Activated naive CD4-positive, alpha-beta T cell treated with anti-CD3 and anti-CD28 coated beads, Interleukin-2, amount 10 ng/mL, durations not matched to agents 7 days and 5 days (primary cell): Measurements from ENCODE around the gene ATG13.

Experiments
- CTCF ChIA-PET: fragments of 350-600 bp; sonication (Branson Sonifier 250); formaldehyde crosslinking; loops from one replicate; lab custom pipeline; 2021; ENCODE audit warnings: antibody characterized with exemption; lab: Charles Lee
- DNase-seq: peaks from one replicate; pipeline ENCODE4 v3.0.0-alpha.2; 2020
- H3K27ac Mint-ChIP-seq: one replicate; pipeline ENCODE4 v1.8.0; 2021; ENCODE audit warnings: mild to moderate bottlenecking, moderate library complexity, mixed read lengths
- H3K27me3 Mint-ChIP-seq: one replicate; pipeline ENCODE4 v1.8.0; 2021; ENCODE audit warnings: mild to moderate bottlenecking, mixed read lengths
- H3K36me3 Mint-ChIP-seq: one replicate; pipeline ENCODE4 v1.8.0; 2021; ENCODE audit warnings: mixed read lengths
- H3K4me1 Mint-ChIP-seq: one replicate; pipeline ENCODE4 v1.8.0; 2021; ENCODE audit warnings: mixed read lengths
- H3K4me3 Mint-ChIP-seq: one replicate; pipeline ENCODE4 v1.8.0; 2021; ENCODE audit warnings: mild to moderate bottlenecking, moderate library complexity, mixed read lengths
- H3K9me3 Mint-ChIP-seq: one replicate; pipeline ENCODE4 v1.8.0; 2021; ENCODE audit warnings: mixed read lengths

Gene ATG13

GRCh38 chr11:46678741-46679130 lies 61.4 kb downstream of the ATG13 start:
- Mint-ChIP-seq H3K36me3 (peaks cover 38% of the 10 kb centered on the region), H3K4me3 (no peak overlapping the region), H3K9me3 (no peaks in the 10 kb centered on the region), H3K27ac (no peak overlapping the region), H3K4me1 (peaks cover 34% of the 10 kb centered on the region), H3K27me3 (no peaks in the 10 kb centered on the region)
- no peak for DNase-seq
- CTCF ChIA-PET: interaction anchor here (1.2 kb wide), 1 partner anchor 9 kb away, joined by 3 read pairs; no protein-coding TSS in a partner anchor

GRCh38 chr11:46679241-46680163 lies 62.1 kb downstream of the ATG13 start:
- Mint-ChIP-seq H3K4me1 (peaks cover 27% of the 10 kb centered on the region), H3K36me3 (peaks cover 38% of the 10 kb centered on the region), H3K4me3 (no peak overlapping the region), H3K27ac (no peak overlapping the region), H3K9me3 (no peaks in the 10 kb centered on the region), H3K27me3 (no peaks in the 10 kb centered on the region)
- DNase-seq: no peak
- CTCF ChIA-PET: no interaction called here

- H3K27me3 Mint-ChIP-seq: no peaks in the 10 kb centered on the region
- no peaks in the 10 kb centered on the region for H3K9me3 Mint-ChIP-seq
- peaks cover 36% of the 10 kb centered on the region for H3K36me3 Mint-ChIP-seq
- no peak overlapping the region for H3K4me3 Mint-ChIP-seq
- H3K4me1 Mint-ChIP-seq: peaks cover 19% of the 10 kb centered on the region
- no peak overlapping the region for H3K27ac Mint-ChIP-seq
- no peak for DNase-seq
- CTCF ChIA-PET: no interaction called here
Observed at GRCh38 chr11:46680164-46680760, 62.9 kb downstream of the ATG13 start.

GRCh38 chr11:46680815-46681214 lies 63.5 kb downstream of the ATG13 start:
- DNase-seq: no peak
- Mint-ChIP-seq H3K36me3 (peaks cover 36% of the 10 kb centered on the region), H3K4me3 (no peak overlapping the region), H3K27ac (no peak overlapping the region), H3K4me1 (peaks cover 14% of the 10 kb centered on the region), H3K27me3 (no peaks in the 10 kb centered on the region), H3K9me3 (no peaks in the 10 kb centered on the region)
- CTCF ChIA-PET: no interaction called here

GRCh38 chr11:46681814-46682213 lies 64.5 kb downstream of the ATG13 start:
- Mint-ChIP-seq H3K4me3 (no peak overlapping the region), H3K27me3 (no peaks in the 10 kb centered on the region), H3K36me3 (peaks cover 37% of the 10 kb centered on the region), H3K27ac (no peak overlapping the region), H3K4me1 (peaks cover 6% of the 10 kb centered on the region), H3K9me3 (no peaks in the 10 kb centered on the region)
- CTCF ChIA-PET: no interaction called here
- DNase-seq: no peak

GRCh38 chr11:46682773-46683752 lies 65.7 kb downstream of the ATG13 start:
- DNase-seq: no peak
- Mint-ChIP-seq H3K36me3 (peaks cover 42% of the 10 kb centered on the region), H3K9me3 (no peaks in the 10 kb centered on the region), H3K27me3 (no peaks in the 10 kb centered on the region), H3K27ac (no peak overlapping the region), H3K4me1 (no peaks in the 10 kb centered on the region), H3K4me3 (no peak overlapping the region)
- CTCF ChIA-PET: interaction anchor here (1.4 kb wide), 1 partner anchor 71 kb away, joined by 3 read pairs; no protein-coding TSS in a partner anchor

GRCh38 chr11:46684367-46684766 lies 67.0 kb downstream of the ATG13 start:
- H3K9me3 Mint-ChIP-seq: no peaks in the 10 kb centered on the region
- no peaks in the 10 kb centered on the region for H3K27me3 Mint-ChIP-seq
- DNase-seq: no peak
- H3K36me3 Mint-ChIP-seq: peaks cover 41% of the 10 kb centered on the region
- no peak overlapping the region for H3K27ac Mint-ChIP-seq
- CTCF ChIA-PET: interaction anchor here (1.4 kb wide), 1 partner anchor 72 kb away, joined by 3 read pairs; no protein-coding TSS in a partner anchor
- H3K4me1 Mint-ChIP-seq: no peaks in the 10 kb centered on the region
- no peak overlapping the region for H3K4me3 Mint-ChIP-seq

- no peak for DNase-seq
- Mint-ChIP-seq H3K4me3 (no peak overlapping the region), H3K36me3 (peaks cover 35% of the 10 kb centered on the region), H3K27me3 (no peaks in the 10 kb centered on the region), H3K27ac (peak overlapping the region; percentile 24), H3K9me3 (no peaks in the 10 kb centered on the region), H3K4me1 (no peaks in the 10 kb centered on the region)
- CTCF ChIA-PET: interaction anchor here (1.0 kb wide), 1 partner anchor 9 kb away, joined by 3 read pairs; no protein-coding TSS in a partner anchor
Observed at GRCh38 chr11:46686886-46687795, 69.8 kb downstream of the ATG13 start.

GRCh38 chr11:46690702-46691101 lies 73.3 kb downstream of the ATG13 start:
- no peak overlapping the region for H3K27ac Mint-ChIP-seq
- peaks cover 45% of the 10 kb centered on the region for H3K36me3 Mint-ChIP-seq

GRCh38 chr11:46692450-46692849 lies 75.1 kb downstream of the ATG13 start:
- Mint-ChIP-seq H3K9me3 (no peaks in the 10 kb centered on the region), H3K4me3 (no peak overlapping the region), H3K4me1 (peaks cover 9% of the 10 kb centered on the region), H3K36me3 (peaks cover 39% of the 10 kb centered on the region), H3K27me3 (no peaks in the 10 kb centered on the region), H3K27ac (no peak overlapping the region)
- DNase-seq: no peak
- CTCF ChIA-PET: interaction anchor here (0.6 kb wide), 1 partner anchor 486 kb away, joined by 4 read pairs; no protein-coding TSS in a partner anchor

More at GRCh38 chr11:46690702-46691101, 73.3 kb downstream of the ATG13 start:
- CTCF ChIA-PET: no interaction called here
- no peaks in the 10 kb centered on the region for H3K4me1 Mint-ChIP-seq
- DNase-seq: no peak
- no peak overlapping the region for H3K4me3 Mint-ChIP-seq
- no peaks in the 10 kb centered on the region for H3K9me3 Mint-ChIP-seq
- no peaks in the 10 kb centered on the region for H3K27me3 Mint-ChIP-seq

GRCh38 chr11:46693597-46694012 lies 76.3 kb downstream of the ATG13 start:
- Mint-ChIP-seq H3K4me1 (peaks cover 20% of the 10 kb centered on the region), H3K27me3 (no peaks in the 10 kb centered on the region), H3K4me3 (no peak overlapping the region), H3K27ac (no peak overlapping the region), H3K9me3 (no peaks in the 10 kb centered on the region), H3K36me3 (peaks cover 36% of the 10 kb centered on the region)
- no peak for DNase-seq
- CTCF ChIA-PET: no interaction called here

GRCh38 chr11:46694072-46694471 lies 76.7 kb downstream of the ATG13 start:
- Mint-ChIP-seq H3K36me3 (peaks cover 39% of the 10 kb centered on the region), H3K27ac (no peak overlapping the region), H3K27me3 (no peaks in the 10 kb centered on the region), H3K4me1 (peaks cover 24% of the 10 kb centered on the region), H3K9me3 (no peaks in the 10 kb centered on the region), H3K4me3 (no peak overlapping the region)
- CTCF ChIA-PET: no interaction called here
- no peak for DNase-seq

- no peaks in the 10 kb centered on the region for H3K27me3 Mint-ChIP-seq
- H3K4me1 Mint-ChIP-seq: peaks cover 28% of the 10 kb centered on the region
- H3K27ac Mint-ChIP-seq: no peak overlapping the region
- no peak overlapping the region for H3K4me3 Mint-ChIP-seq
- CTCF ChIA-PET: no interaction called here
- peaks cover 39% of the 10 kb centered on the region for H3K36me3 Mint-ChIP-seq
- DNase-seq: no peak
- no peaks in the 10 kb centered on the region for H3K9me3 Mint-ChIP-seq
Observed at GRCh38 chr11:46694607-46695006, 77.3 kb downstream of the ATG13 start.
